ENCODE measurements around the gene GGCX.
A peak's percentile ranks its signal among the peaks of the same experiment; 100 is the strongest.

Gene GGCX

GRCh38 chr2:85582492-85582891, 21.2 kb upstream of the GGCX start:
- Histone ChIP-seq H3K4me1 (ENCODE audit: control insufficient read depth, low read length) (peaks cover 38% of the 10 kb centered on the region), H3K4me3 (ENCODE audit: low read length) (no peak overlapping the region), H3K4me2 (ENCODE audit: low read length) (no peak overlapping the region), H3K36me3 (ENCODE audit: control insufficient read depth, low read length) (peaks cover 44% of the 10 kb centered on the region), H4K20me1 (ENCODE audit: control insufficient read depth, insufficient read depth, low read depth, low read length) (no peaks in the 10 kb centered on the region), H3K79me2 (ENCODE audit: control insufficient read depth, low read length) (peaks cover 29% of the 10 kb centered on the region), H3F3A (ENCODE audit: control insufficient read depth, insufficient read depth) (no peaks in the 10 kb centered on the region), H3K27ac (ENCODE audit: low read depth, low read length) (no peak overlapping the region), H3K27me3 (ENCODE audit: control insufficient read depth, low read length) (no peaks in the 10 kb centered on the region), H3K9me2 (replicated peaks; ENCODE audit: control insufficient read depth, low read length) (no peaks in the 10 kb centered on the region), H3K9me3 (ENCODE audit: control insufficient read depth, insufficient read depth, low read length) (no peaks in the 10 kb centered on the region)
- TF ChIP-seq EZH2phosphoT487 (IDR thresholded peaks at IDR 0.05; ENCODE audit: borderline replicate concordance, low read length) (no peak), CTCF (IDR thresholded peaks at IDR 0.05; ENCODE audit: low read depth, low read length, poor library complexity, severe bottlenecking) (no peak)

- peak overlapping the region; percentile 99; the same call in 1 of the 2 replicates for H3K4me2 ChIP-seq (ENCODE audit: low read length)
- TF ChIP-seq EZH2phosphoT487 (IDR thresholded peaks at IDR 0.05; ENCODE audit: borderline replicate concordance, low read length) (no peak), CTCF (IDR thresholded peaks at IDR 0.05; ENCODE audit: low read depth, low read length, poor library complexity, severe bottlenecking) (no peak)
- H4K20me1 ChIP-seq (ENCODE audit: control insufficient read depth, insufficient read depth, low read depth, low read length) = no peaks in the 10 kb centered on the region
- peaks cover 44% of the 10 kb centered on the region for H3K36me3 ChIP-seq (ENCODE audit: control insufficient read depth, low read length)
- no peaks in the 10 kb centered on the region for H3K27me3 ChIP-seq (ENCODE audit: control insufficient read depth, low read length)
- H3K9me3 ChIP-seq (ENCODE audit: control insufficient read depth, insufficient read depth, low read length) = no peaks in the 10 kb centered on the region
- peaks cover 35% of the 10 kb centered on the region for H3K4me1 ChIP-seq (ENCODE audit: control insufficient read depth, low read length)
- peaks cover 31% of the 10 kb centered on the region for H3K79me2 ChIP-seq (ENCODE audit: control insufficient read depth, low read length)
- H3K9me2 ChIP-seq (replicated peaks; ENCODE audit: control insufficient read depth, low read length) = no peaks in the 10 kb centered on the region
- H3K27ac ChIP-seq (ENCODE audit: low read depth, low read length) = no peak overlapping the region
- H3F3A ChIP-seq (ENCODE audit: control insufficient read depth, insufficient read depth) = no peaks in the 10 kb centered on the region
- no peak overlapping the region for H3K4me3 ChIP-seq (ENCODE audit: low read length)
Observed at GRCh38 chr2:85580206-85580605, 18.9 kb upstream of the GGCX start.

- TF ChIP-seq EZH2phosphoT487 (IDR thresholded peaks at IDR 0.05; ENCODE audit: borderline replicate concordance, low read length) = no peak
- TF ChIP-seq CTCF (IDR thresholded peaks at IDR 0.05; ENCODE audit: low read depth, low read length, poor library complexity, severe bottlenecking) = no peak
- Histone ChIP-seq H3K4me3 (ENCODE audit: low read length) (peak overlapping the region; percentile 99), H3K27me3 (ENCODE audit: control insufficient read depth, low read length) (no peaks in the 10 kb centered on the region), H3K4me2 (ENCODE audit: low read length) (peak overlapping the region; percentile 99), H3K27ac (ENCODE audit: low read depth, low read length) (peak overlapping the region; percentile 62), H3K4me1 (ENCODE audit: control insufficient read depth, low read length) (peaks cover 28% of the 10 kb centered on the region), H3F3A (ENCODE audit: control insufficient read depth, insufficient read depth) (no peaks in the 10 kb centered on the region), H3K9me3 (ENCODE audit: control insufficient read depth, insufficient read depth, low read length) (no peaks in the 10 kb centered on the region), H3K79me2 (ENCODE audit: control insufficient read depth, low read length) (peaks cover 31% of the 10 kb centered on the region), H4K20me1 (ENCODE audit: control insufficient read depth, insufficient read depth, low read depth, low read length) (no peaks in the 10 kb centered on the region), H3K36me3 (ENCODE audit: control insufficient read depth, low read length) (peaks cover 44% of the 10 kb centered on the region), H3K9me2 (replicated peaks; ENCODE audit: control insufficient read depth, low read length) (no peaks in the 10 kb centered on the region)
Observed at GRCh38 chr2:85579266-85579935, 18.1 kb upstream of the GGCX start.

All from DOHH2 (cell line).